GM23248 (cell line): ENCODE results near the gene KCTD14. TPM values are rescaled to one million over a fixed set of nuclear protein-coding genes. Genes with fewer than 3 reads are reported as not detected.
"Not testable (repeated sequence)": the region's sequence is repeated elsewhere in the genome, so short reads cannot be mapped to it uniquely, and the experiment has no call there.

Experiments
- DNase-seq: peaks from one replicate; pipeline ENCODE4 v3.0.0-alpha.2; 2015
- H2AFZ ChIP-seq: fragments of 200-600 bp; sonication (generic); 2 replicates; pipeline ENCODE4 v1.6.1; 2016; ENCODE audit warnings: antibody characterized with exemption
- H3F3A ChIP-seq: fragments of 200-600 bp; sonication (generic); 2 replicates; pipeline ENCODE4 v1.6.1; 2016; ENCODE audit warnings: mild to moderate bottlenecking, antibody characterized with exemption, mixed run types; ENCODE audit not compliant: insufficient read depth
- H3K27ac ChIP-seq: fragments of 200-600 bp; sonication (generic); 2 replicates; pipeline ENCODE4 v1.5.1; 2016; ENCODE audit warnings: mild to moderate bottlenecking
- H3K27me3 ChIP-seq: fragments of 200-600 bp; sonication (generic); replicated peaks from 2 replicates; pipeline ENCODE4 v1.6.1; 2016; ENCODE audit warnings: mild to moderate bottlenecking; ENCODE audit not compliant: insufficient read depth
- H3K36me3 ChIP-seq: fragments of 200-600 bp; sonication (generic); 2 replicates; pipeline ENCODE4 v1.6.1; 2016; ENCODE audit warnings: low read depth, mild to moderate bottlenecking
- H3K4me1 ChIP-seq: fragments of 200-600 bp; sonication (generic); 2 replicates; pipeline ENCODE4 v1.6.1; 2016; ENCODE audit warnings: mild to moderate bottlenecking; ENCODE audit not compliant: insufficient read depth
- H3K4me2 ChIP-seq: fragments of 200-600 bp; sonication (generic); one replicate; pipeline ENCODE4 v1.6.1; 2016; ENCODE audit warnings: mild to moderate bottlenecking; ENCODE audit not compliant: unreplicated experiment
- H3K4me3 ChIP-seq: fragments of 200-600 bp; sonication (generic); 2 replicates; pipeline ENCODE4 v1.5.1; 2016; ENCODE audit warnings: mild to moderate bottlenecking
- H3K79me2 ChIP-seq: fragments of 200-600 bp; sonication (generic); 2 replicates; pipeline ENCODE4 v1.6.1; 2016; ENCODE audit warnings: mild to moderate bottlenecking; ENCODE audit not compliant: insufficient read depth
- H3K9ac ChIP-seq: fragments of 200-600 bp; sonication (generic); 2 replicates; pipeline ENCODE4 v1.6.1; 2016; ENCODE audit warnings: mild to moderate bottlenecking
- H3K9me2 ChIP-seq: fragments of 200-600 bp; sonication (generic); 2 replicates; pipeline ENCODE4 v1.6.1; 2016; ENCODE audit warnings: mixed run types, mild to moderate bottlenecking, moderate library complexity; ENCODE audit not compliant: insufficient read depth
- H3K9me3 ChIP-seq: fragments of 200-600 bp; sonication (generic); one replicate; pipeline ENCODE4 v1.6.1; 2017; ENCODE audit warnings: low read depth
- H4K20me1 ChIP-seq: fragments of 200-600 bp; sonication (generic); 2 replicates; pipeline ENCODE4 v1.6.0; 2016; ENCODE audit not compliant: insufficient read depth
- EZH2 ChIP-seq: fragments of 200-600 bp; sonication (generic); IDR thresholded peaks from 2 replicates; pipeline ENCODE4 v1.6.1; 2018; ENCODE audit warnings: antibody characterized with exemption, mild to moderate bottlenecking; ENCODE audit not compliant: insufficient read depth, poor library complexity, severe bottlenecking
- EZH2phosphoT487 ChIP-seq: fragments of 200-600 bp; sonication (generic); IDR thresholded peaks from 2 replicates; pipeline ENCODE4 v1.6.1; 2018; ENCODE audit warnings: antibody characterized with exemption, moderate library complexity, mild to moderate bottlenecking, low read depth; ENCODE audit not compliant: insufficient read depth
- WGBS, 2 experiments: methylation state at CpG; one replicate each; pipeline ENCODE4 v1.1.6; 2015 to 2017; ENCODE audit warnings: low lambda C conversion rate in 2 of 2, low coverage in 1 of 2; ENCODE audit errors: missing lambda C conversion rate in 2 of 2; 5-methylcytosine and 5-hydroxymethylcytosine counted together
- in situ Hi-C: fragments of 300-500 bp; cut with MboI; formaldehyde crosslinking; loops from 2 replicates; pipeline ENCODE4 v1.15.0; 2020
- polyA plus RNA-seq: library from polyadenylated mRNA; unstranded; fragments of >200 nt; fragmentation: Nextera tagmentation; extraction: Ambion mirVana; gene quantifications from 2 replicates; pipeline ENCODE4 v1.2.1, GENCODE V29; 2016
- total RNA-seq: library from RNA; depleted of rRNA; stranded (reverse); fragments of >200 nt; shearing (Covaris generic); gene quantifications from 2 replicates; pipeline ENCODE4 v1.2.3, GENCODE V29; 2014

The KCTD14 gene
- total and polyA plus RNA-seq, 2 experiments from 2014 or later, result 0.85 to 1.4 TPM

- DNase-seq, result peak; percentile 100
- no peak for TF ChIP-seq EZH2
- TF ChIP-seq EZH2phosphoT487, result no peak
- no peaks in the 10 kb centered on the region for H3K9me2 ChIP-seq
- H3F3A ChIP-seq, result peaks cover 8% of the 10 kb centered on the region
- peak within 1 kb of the TSS; percentile 88 for H3K9ac ChIP-seq
- peak within 1 kb of the TSS; percentile 69 for H3K27ac ChIP-seq
- H3K36me3 ChIP-seq, result no peaks in the 10 kb centered on the region
- H3K27me3 ChIP-seq, result no peaks in the 10 kb centered on the region
- H3K79me2 ChIP-seq, result peaks cover 38% of the 10 kb centered on the region
- peaks cover 16% of the 10 kb centered on the region for H3K4me1 ChIP-seq
- H3K4me3 ChIP-seq, result peak within 1 kb of the TSS; percentile 93
- H3K4me2 ChIP-seq, result peak within 1 kb of the TSS; percentile 94
- peak within 1 kb of the TSS; percentile 100 for H2AFZ ChIP-seq
- no peaks in the 10 kb centered on the region for H3K9me3 ChIP-seq
- in situ Hi-C loops, result no loop called here
- 0 to 1% methylated on average over 41 to 47 of the region's 47 CpGs for WGBS, 2 experiments
- no peaks in the 10 kb centered on the region for H4K20me1 ChIP-seq
Measured at GRCh38 chr11:77994434-77995362, 28.4 kb downstream of the KCTD14 start, which contains the start of gene INTS4. INTS4 (minus strand) TSS chr11:77994668; CDS start chr11:77994643, 25 bp downstream.

GRCh38 chr11:77993902-77994301 lies 29.2 kb downstream of the KCTD14 start:
- H3K79me2 ChIP-seq, result peaks cover 43% of the 10 kb centered on the region
- peak overlapping the region; percentile 93 for H3K4me3 ChIP-seq
- H4K20me1 ChIP-seq, result no peaks in the 10 kb centered on the region
- peaks cover 16% of the 10 kb centered on the region for H3K4me1 ChIP-seq
- 0 out of 2 replicates have a peak, but pooled peaks cover 4% of the 10 kb centered on the region for H3K36me3 ChIP-seq
- TF ChIP-seq EZH2 (no peak), EZH2phosphoT487 (no peak)
- WGBS, 2 experiments, result 1% methylated on average over 11 of the region's 11 CpGs
- no peaks in the 10 kb centered on the region for H3K9me2 ChIP-seq
- peak overlapping the region; percentile 89 for H3K4me2 ChIP-seq
- H3K27ac ChIP-seq, result peak overlapping the region; percentile 69
- DNase-seq, result peak; percentile 11
- H3K9me3 ChIP-seq, result no peaks in the 10 kb centered on the region
- H2AFZ ChIP-seq, result peak overlapping the region; percentile 98
- peaks cover 8% of the 10 kb centered on the region for H3F3A ChIP-seq
- in situ Hi-C loops, result no loop called here
- H3K9ac ChIP-seq, result peak overlapping the region; percentile 88
- H3K27me3 ChIP-seq, result no peaks in the 10 kb centered on the region

GRCh38 chr11:77990981-77991380 lies 32.1 kb downstream of the KCTD14 start:
- H3F3A ChIP-seq, result peaks cover 8% of the 10 kb centered on the region
- no peaks in the 10 kb centered on the region for H4K20me1 ChIP-seq
- no peak overlapping the region for H2AFZ ChIP-seq
- no peak overlapping the region for H3K9ac ChIP-seq
- no peak overlapping the region for H3K4me3 ChIP-seq
- H3K27me3 ChIP-seq, result no peaks in the 10 kb centered on the region
- in situ Hi-C loops, result no loop called here
- H3K36me3 ChIP-seq, result peaks cover 13% of the 10 kb centered on the region; the same call in 1 of the 2 replicates
- no peak overlapping the region for H3K27ac ChIP-seq
- peaks cover 71% of the 10 kb centered on the region for H3K79me2 ChIP-seq
- no peak overlapping the region for H3K4me2 ChIP-seq
- H3K9me3 ChIP-seq, result no peaks in the 10 kb centered on the region
- no peak for TF ChIP-seq EZH2
- TF ChIP-seq EZH2phosphoT487, result no peak
- peaks cover 16% of the 10 kb centered on the region for H3K4me1 ChIP-seq
- no peak for DNase-seq
- H3K9me2 ChIP-seq, result no peaks in the 10 kb centered on the region
- WGBS, 2 experiments, result 81 to 89% methylated on average over 5 of the region's 5 CpGs

- in situ Hi-C loops, H3K4me3 ChIP-seq: not testable (repeated sequence)
Measured at GRCh38 chr11:77986456-77986855, 36.6 kb downstream of the KCTD14 start.

More at GRCh38 chr11:77986456-77986855, 36.6 kb downstream of the KCTD14 start:
- H4K20me1 ChIP-seq, H3K4me2 ChIP-seq, H3K4me1 ChIP-seq, H3F3A ChIP-seq, H3K9ac ChIP-seq, DNase-seq, H3K9me2 ChIP-seq, H2AFZ ChIP-seq, H3K27me3 ChIP-seq, H3K27ac ChIP-seq, H3K9me3 ChIP-seq: not testable (repeated sequence)
- H3K79me2 ChIP-seq, result peaks cover 78% of the 10 kb centered on the region
- 92 to 97% methylated on average over 8 of the region's 8 CpGs for WGBS, 2 experiments
- H3K36me3 ChIP-seq, result peaks cover 13% of the 10 kb centered on the region; the same call in 1 of the 2 replicates
